Measurements from ENCODE around the gene CD209. TPM values are rescaled to one million over a fixed set of nuclear protein-coding genes. Genes with fewer than 3 reads are reported as not detected.

The CD209 gene
- total RNA-seq, 1 experiment from 2014 or later = not detected

DNA sequence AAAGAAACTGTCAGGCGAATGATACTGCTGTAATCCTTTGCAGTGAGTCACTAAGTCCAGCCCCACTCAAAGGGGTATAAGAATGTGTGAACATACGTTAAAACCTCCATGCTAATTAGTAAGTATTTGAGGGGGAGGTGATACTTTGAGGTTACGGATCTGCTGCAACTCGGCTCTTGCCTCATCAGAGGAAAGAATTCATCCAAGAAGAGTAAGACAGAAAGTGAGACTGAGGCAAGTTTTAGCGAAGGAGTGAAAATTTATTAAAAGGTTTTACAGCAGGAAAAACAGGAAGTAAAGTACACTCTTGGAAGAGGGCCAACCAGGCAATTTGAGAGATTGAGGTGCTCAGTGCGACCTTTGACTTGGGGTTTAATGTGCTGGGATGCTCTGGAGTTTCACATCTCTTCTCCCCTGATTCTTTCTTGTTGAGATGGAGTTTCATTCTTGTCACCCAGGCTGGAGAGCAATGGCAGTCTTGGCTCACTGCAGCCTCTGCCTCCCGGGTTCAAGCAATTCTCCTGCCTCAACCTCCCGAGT lies 25.5 kb upstream of the CD209 start:
- ATAC-seq (no peak), DNase-seq (ENCODE audit: low read depth, low spot score) (no peak)
- TF ChIP-seq YY1 (IDR thresholded peaks at IDR 0.05; ENCODE audit: extremely low read depth, insufficient replicate concordance, low read depth, low read length) = no peak
- Histone ChIP-seq H3K9me2 (ENCODE audit: insufficient read depth) (no peaks in the 10 kb centered on the region), H4K20me1 (ENCODE audit: insufficient read depth) (no peaks in the 10 kb centered on the region), H3K4me3 (replicated peaks in 1 of 2; ENCODE audit: low read depth in 1 of 2, low read length in 2 of 2) (no peak overlapping the region), H3K4me2 (ENCODE audit: low read length) (no peak overlapping the region), H3K9ac (ENCODE audit: low read length) (no peak overlapping the region), H3K4me1 (ENCODE audit: control insufficient read depth in 1 of 2, insufficient read depth in 2 of 2, low read length in 2 of 2) (peaks cover 0 to 4% of the 10 kb centered on the region in 2 experiments; a peak in 1 of 4 replicates), H3K27me3 (ENCODE audit: insufficient read depth, low read length) (no peaks in the 10 kb centered on the region), H3K36me3 (ENCODE audit: control insufficient read depth in 1 of 2, insufficient read depth in 2 of 2, low read length in 2 of 2) (no peaks in the 10 kb centered on the region), H2AFZ (ENCODE audit: low read depth, low read length, poor library complexity, severe bottlenecking) (no peak overlapping the region), H3K27ac (ENCODE audit: low read depth, low read length) (no peak overlapping the region), H3K79me2 (ENCODE audit: insufficient read depth, low read length) (no peaks in the 10 kb centered on the region), H3K9me3 (ENCODE audit: control insufficient read depth in 1 of 2, insufficient read depth in 1 of 2, low read depth in 1 of 2, low read length in 2 of 2) (no peaks in the 10 kb centered on the region)
- ChIA-PET POLR2A (no interaction called here), CTCF (no interaction called here), RAD21 (ENCODE audit: low non-redundant PET in 1 of 2, low total read pairs in 2 of 2, uncharacterized antibody in 2 of 2, unreplicated experiment in 2 of 2) (no interaction called here)
- BruUV-seq (replicated peaks) = no TSS peak
- intact Hi-C loops (cut with micrococcal nuclease) = no loop called here

DNA sequence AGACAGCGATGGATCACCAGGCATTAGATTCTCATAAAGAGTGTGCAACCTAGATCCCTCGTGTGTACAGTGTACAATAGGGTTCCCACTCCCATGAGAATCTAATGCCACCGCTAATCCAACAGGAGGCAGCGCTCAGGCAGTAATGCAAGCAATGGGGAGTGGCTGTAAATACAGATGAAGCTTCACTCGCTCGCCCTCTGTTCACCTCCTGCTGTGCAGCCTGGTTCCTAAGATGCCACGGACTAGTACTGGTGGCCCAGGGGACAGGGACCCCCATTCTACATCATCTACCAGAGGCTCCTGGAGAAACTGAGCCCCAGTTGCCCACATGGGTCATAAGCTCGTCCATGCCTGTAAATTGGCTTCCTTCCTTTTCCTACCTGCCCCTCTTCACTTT lies 23.7 kb upstream of the CD209 start:
- peaks cover 0 to 4% of the 10 kb centered on the region in 2 experiments; a peak in 1 of 4 replicates for H3K4me1 ChIP-seq (ENCODE audit: control insufficient read depth in 1 of 2, insufficient read depth in 2 of 2, low read length in 2 of 2)
- CTCF ChIA-PET = no interaction called here
- no peak overlapping the region for H3K9ac ChIP-seq (ENCODE audit: low read length)
- no peak overlapping the region for H3K4me2 ChIP-seq (ENCODE audit: low read length)
- RAD21 ChIA-PET (ENCODE audit: low non-redundant PET in 1 of 2, low total read pairs in 2 of 2, uncharacterized antibody in 2 of 2, unreplicated experiment in 2 of 2) = no interaction called here
- H4K20me1 ChIP-seq (ENCODE audit: insufficient read depth) = no peaks in the 10 kb centered on the region
- no peak overlapping the region for H3K4me3 ChIP-seq (replicated peaks in 1 of 2; ENCODE audit: low read depth in 1 of 2, low read length in 2 of 2)
- POLR2A ChIA-PET = no interaction called here
- TF ChIP-seq SRF (IDR thresholded peaks at IDR 0.05; ENCODE audit: low read depth) = no peak
- no peak for TF ChIP-seq EZH2 (IDR thresholded peaks at IDR 0.05)
- TF ChIP-seq, protein P1, sequence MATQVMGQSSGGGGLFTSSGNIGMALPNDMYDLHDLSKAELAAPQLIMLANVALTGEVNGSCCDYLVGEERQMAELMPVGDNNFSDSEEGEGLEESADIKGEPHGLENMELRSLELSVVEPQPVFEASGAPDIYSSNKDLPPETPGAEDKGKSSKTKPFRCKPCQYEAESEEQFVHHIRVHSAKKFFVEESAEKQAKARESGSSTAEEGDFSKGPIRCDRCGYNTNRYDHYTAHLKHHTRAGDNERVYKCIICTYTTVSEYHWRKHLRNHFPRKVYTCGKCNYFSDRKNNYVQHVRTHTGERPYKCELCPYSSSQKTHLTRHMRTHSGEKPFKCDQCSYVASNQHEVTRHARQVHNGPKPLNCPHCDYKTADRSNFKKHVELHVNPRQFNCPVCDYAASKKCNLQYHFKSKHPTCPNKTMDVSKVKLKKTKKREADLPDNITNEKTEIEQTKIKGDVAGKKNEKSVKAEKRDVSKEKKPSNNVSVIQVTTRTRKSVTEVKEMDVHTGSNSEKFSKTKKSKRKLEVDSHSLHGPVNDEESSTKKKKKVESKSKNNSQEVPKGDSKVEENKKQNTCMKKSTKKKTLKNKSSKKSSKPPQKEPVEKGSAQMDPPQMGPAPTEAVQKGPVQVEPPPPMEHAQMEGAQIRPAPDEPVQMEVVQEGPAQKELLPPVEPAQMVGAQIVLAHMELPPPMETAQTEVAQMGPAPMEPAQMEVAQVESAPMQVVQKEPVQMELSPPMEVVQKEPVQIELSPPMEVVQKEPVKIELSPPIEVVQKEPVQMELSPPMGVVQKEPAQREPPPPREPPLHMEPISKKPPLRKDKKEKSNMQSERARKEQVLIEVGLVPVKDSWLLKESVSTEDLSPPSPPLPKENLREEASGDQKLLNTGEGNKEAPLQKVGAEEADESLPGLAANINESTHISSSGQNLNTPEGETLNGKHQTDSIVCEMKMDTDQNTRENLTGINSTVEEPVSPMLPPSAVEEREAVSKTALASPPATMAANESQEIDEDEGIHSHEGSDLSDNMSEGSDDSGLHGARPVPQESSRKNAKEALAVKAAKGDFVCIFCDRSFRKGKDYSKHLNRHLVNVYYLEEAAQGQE (IDR thresholded peaks at IDR 0.05; ENCODE audit: low read depth) = no peak
- TF ChIP-seq POLR2A (IDR thresholded peaks at IDR 0.05; ENCODE audit: borderline replicate concordance, extremely low read depth, insufficient read depth, insufficient read length) = no peak
- TF ChIP-seq CBX3 (IDR thresholded peaks at IDR 0.05; ENCODE audit: low read depth) = no peak
- TF ChIP-seq YY1 (IDR thresholded peaks at IDR 0.05; ENCODE audit: extremely low read depth, insufficient replicate concordance, low read depth, low read length) = no peak
- TF ChIP-seq RAD21 (IDR thresholded peaks at IDR 0.05; ENCODE audit: low read depth) = no peak
- no peak for TF ChIP-seq FOSL1 (IDR thresholded peaks at IDR 0.05; ENCODE audit: low read depth)
- TF ChIP-seq, protein P2, sequence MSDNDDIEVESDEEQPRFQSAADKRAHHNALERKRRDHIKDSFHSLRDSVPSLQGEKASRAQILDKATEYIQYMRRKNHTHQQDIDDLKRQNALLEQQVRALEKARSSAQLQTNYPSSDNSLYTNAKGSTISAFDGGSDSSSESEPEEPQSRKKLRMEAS (IDR thresholded peaks at IDR 0.05) = no peak
- TF ChIP-seq ZNF274 (IDR thresholded peaks at IDR 0.05; ENCODE audit: low read depth, low read length) = no peak
- TF ChIP-seq, protein P3, sequence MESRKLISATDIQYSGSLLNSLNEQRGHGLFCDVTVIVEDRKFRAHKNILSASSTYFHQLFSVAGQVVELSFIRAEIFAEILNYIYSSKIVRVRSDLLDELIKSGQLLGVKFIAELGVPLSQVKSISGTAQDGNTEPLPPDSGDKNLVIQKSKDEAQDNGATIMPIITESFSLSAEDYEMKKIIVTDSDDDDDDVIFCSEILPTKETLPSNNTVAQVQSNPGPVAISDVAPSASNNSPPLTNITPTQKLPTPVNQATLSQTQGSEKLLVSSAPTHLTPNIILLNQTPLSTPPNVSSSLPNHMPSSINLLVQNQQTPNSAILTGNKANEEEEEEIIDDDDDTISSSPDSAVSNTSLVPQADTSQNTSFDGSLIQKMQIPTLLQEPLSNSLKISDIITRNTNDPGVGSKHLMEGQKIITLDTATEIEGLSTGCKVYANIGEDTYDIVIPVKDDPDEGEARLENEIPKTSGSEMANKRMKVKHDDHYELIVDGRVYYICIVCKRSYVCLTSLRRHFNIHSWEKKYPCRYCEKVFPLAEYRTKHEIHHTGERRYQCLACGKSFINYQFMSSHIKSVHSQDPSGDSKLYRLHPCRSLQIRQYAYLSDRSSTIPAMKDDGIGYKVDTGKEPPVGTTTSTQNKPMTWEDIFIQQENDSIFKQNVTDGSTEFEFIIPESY (IDR thresholded peaks at IDR 0.05; ENCODE audit: extremely low read depth, insufficient replicate concordance, low read length) = no peak
- TF ChIP-seq SIN3A (IDR thresholded peaks at IDR 0.05; ENCODE audit: low read depth) = no peak
- no peak overlapping the region for H2AFZ ChIP-seq (ENCODE audit: low read depth, low read length, poor library complexity, severe bottlenecking)
- DNase-seq (ENCODE audit: low read depth, low spot score) (no peak), ATAC-seq (no peak)
- no peaks in the 10 kb centered on the region for H3K9me2 ChIP-seq (ENCODE audit: insufficient read depth)
- no peak overlapping the region for H3K27ac ChIP-seq (ENCODE audit: low read depth, low read length)
- H3K79me2 ChIP-seq (ENCODE audit: insufficient read depth, low read length) = no peaks in the 10 kb centered on the region
- intact Hi-C loops (cut with micrococcal nuclease) = no loop called here
- no peaks in the 10 kb centered on the region for H3K9me3 ChIP-seq (ENCODE audit: control insufficient read depth in 1 of 2, insufficient read depth in 1 of 2, low read depth in 1 of 2, low read length in 2 of 2)
- no TSS peak for BruUV-seq (replicated peaks)
- H3K27me3 ChIP-seq (ENCODE audit: insufficient read depth, low read length) = peaks cover 2% of the 10 kb centered on the region; the same call in 1 of the 2 replicates
- H3K36me3 ChIP-seq (ENCODE audit: control insufficient read depth in 1 of 2, insufficient read depth in 2 of 2, low read length in 2 of 2) = no peaks in the 10 kb centered on the region

All from HCT116 (cell line).